ENCODE results near the gene GARRE1.

DNA sequence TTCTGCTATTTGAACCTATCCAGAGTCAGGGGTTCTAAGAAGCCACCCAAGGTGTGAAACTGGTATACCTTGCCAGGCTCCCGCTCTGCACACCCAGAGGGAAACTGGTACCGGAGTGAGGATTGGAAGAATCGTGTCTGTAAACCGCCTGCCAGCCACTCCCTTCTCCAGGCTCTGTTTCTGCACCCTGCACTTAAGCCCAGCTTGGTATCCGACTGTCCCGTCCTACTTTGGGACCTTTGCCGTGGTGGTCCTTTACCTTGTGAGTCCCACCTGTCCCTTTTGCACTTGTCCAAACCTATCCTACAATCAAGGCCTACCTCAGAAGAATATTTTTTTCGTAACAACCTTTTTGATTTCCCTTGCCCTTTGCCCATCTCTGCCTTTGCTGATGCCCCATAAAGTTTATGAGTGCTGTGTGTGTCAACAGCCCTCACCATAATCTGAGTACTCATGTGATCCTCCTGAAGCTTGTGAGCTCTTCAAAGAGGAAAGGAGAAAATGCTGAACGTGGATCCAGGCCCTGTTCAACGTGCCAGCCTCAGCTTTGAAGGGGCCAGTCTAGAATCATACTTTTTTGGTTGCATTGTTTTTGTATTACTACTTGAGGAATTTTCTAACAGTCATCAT lies 44.7 kb downstream of the GARRE1 start:
- TF ChIP-seq, protein P1, sequence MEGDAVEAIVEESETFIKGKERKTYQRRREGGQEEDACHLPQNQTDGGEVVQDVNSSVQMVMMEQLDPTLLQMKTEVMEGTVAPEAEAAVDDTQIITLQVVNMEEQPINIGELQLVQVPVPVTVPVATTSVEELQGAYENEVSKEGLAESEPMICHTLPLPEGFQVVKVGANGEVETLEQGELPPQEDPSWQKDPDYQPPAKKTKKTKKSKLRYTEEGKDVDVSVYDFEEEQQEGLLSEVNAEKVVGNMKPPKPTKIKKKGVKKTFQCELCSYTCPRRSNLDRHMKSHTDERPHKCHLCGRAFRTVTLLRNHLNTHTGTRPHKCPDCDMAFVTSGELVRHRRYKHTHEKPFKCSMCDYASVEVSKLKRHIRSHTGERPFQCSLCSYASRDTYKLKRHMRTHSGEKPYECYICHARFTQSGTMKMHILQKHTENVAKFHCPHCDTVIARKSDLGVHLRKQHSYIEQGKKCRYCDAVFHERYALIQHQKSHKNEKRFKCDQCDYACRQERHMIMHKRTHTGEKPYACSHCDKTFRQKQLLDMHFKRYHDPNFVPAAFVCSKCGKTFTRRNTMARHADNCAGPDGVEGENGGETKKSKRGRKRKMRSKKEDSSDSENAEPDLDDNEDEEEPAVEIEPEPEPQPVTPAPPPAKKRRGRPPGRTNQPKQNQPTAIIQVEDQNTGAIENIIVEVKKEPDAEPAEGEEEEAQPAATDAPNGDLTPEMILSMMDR (IDR thresholded peaks at IDR 0.05): no peak
- TF ChIP-seq EP300 (IDR thresholded peaks at IDR 0.05) (no peak), POLR2A (IDR thresholded peaks at IDR 0.05) (no peak)
